AG09309 (cell line): ENCODE measurements around the gene TTC38.

Experiments
- DNase-seq: peaks from one replicate; pipeline ENCODE4 v3.0.0-alpha.2; 2010; ENCODE audit warnings: low read depth
- H3K4me3 ChIP-seq: 2 replicates; pipeline ENCODE4 v1.5.1; 2011; ENCODE audit warnings: mild to moderate bottlenecking, low read depth, low read length, moderate library complexity; ENCODE audit not compliant: control insufficient read depth
- CTCF ChIP-seq: IDR thresholded peaks from 2 replicates; pipeline ENCODE4 v1.5.1; 2011; ENCODE audit warnings: mild to moderate bottlenecking, low read depth, low read length, inconsistent platforms; ENCODE audit not compliant: insufficient read depth, control insufficient read depth; ENCODE audit errors: missing control alignments

Gene TTC38

GRCh38 chr22:46290843-46291785 is 23.3 kb downstream of the TTC38 start:
- TF ChIP-seq CTCF, result no peak
- no peak for DNase-seq

DNA sequence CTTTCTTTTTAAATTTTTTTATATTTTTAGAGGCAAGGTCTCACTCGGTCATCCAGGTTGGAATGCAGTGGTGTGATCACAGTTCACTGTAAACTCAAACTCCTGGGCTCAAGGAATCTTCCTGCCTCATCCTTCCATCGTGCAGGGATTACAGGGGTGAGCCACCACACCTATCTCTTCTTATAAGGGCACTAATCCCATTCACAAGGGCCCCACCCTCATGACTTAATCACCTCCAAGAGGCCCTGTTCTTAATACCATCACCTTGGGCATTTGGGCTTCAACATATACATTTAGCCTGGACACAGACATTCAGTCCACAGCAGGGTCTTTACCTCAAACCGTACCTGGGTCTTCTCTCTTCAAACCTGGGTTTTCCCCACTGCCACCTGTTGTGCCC is 24.4 kb downstream of the TTC38 start:
- no peak for DNase-seq
- no peak for TF ChIP-seq CTCF
- H3K4me3 ChIP-seq, result no peak overlapping the region

More at GRCh38 chr22:46290843-46291785, 23.3 kb downstream of the TTC38 start:
- H3K4me3 ChIP-seq, result no peak overlapping the region

GRCh38 chr22:46292732-46293131 is 24.9 kb downstream of the TTC38 start:
- TF ChIP-seq CTCF, result no peak
- DNase-seq, result no peak
- no peak overlapping the region for H3K4me3 ChIP-seq

DNA sequence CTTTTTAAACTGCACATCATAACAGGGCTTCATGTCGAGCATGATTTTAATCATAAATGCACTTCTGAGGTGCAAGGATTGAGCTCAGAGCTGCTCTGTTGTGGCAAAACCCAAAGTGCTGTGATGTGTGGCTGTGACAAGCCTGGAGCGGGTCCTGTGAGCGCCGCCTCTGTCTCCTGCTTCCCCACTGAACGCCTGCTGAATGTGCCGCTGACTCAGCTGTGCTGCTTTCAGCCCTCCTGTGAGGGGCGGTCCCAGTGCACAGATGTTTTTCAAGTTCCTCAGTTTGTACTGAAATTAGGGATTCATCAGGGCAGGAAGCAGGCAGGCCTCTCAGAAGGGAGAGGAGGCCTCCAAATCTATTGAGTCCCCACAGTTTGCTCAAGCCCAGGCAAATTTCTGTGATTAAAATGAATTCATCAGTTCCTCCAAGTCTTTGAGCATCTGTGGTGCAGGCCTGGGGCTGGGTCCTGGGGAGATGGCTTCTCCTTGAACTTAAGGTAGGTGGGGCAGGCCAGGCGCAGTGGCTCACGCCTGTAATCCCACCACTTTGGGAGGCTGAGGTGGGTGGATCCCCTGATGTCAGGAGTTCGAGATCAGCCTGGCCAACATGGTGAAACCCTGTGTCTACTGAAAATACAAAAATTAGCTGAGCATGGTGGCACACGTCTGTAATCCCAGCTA is 25.9 kb downstream of the TTC38 start:
- no peak for TF ChIP-seq CTCF
- DNase-seq, result peak; percentile 14
- H3K4me3 ChIP-seq, result no peak overlapping the region

GRCh38 chr22:46294784-46295183 is 27.0 kb downstream of the TTC38 start:
- no peak for TF ChIP-seq CTCF
- H3K4me3 ChIP-seq, result no peak overlapping the region

DNA sequence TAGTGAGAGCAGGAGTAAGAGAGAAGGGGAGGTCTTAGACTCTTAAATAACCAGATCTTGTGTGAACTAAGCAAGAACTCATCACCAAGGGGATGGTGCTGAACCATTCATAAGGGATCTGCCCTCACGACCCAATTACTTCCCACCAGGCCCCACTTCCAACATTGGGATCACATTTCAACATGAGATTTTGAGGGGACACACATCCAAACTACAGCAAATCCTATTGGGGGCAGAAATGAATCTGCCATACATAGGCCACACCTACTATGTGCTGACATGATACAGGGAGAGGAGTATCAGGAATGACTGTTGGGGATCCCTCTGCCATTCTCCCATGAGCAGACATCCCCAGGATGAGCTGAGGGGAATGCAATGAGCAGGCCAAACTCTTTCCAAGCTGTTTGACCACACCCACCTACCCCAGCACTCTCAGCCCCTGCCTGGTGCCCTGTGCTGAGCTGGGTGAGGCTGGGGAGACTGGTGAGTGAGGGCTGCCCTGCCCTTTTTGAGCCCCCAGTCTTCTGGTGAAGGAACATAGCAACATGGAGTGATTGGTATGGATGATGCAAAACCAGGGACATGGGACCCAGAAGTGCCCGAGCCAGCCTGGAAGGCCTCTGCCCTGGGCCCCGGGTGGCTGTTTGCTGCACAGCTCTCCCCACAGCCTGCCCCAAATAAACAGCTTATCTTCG is 27.6 kb downstream of the TTC38 start:
- H3K4me3 ChIP-seq, result no peak overlapping the region
- no peak for DNase-seq
- no peak for TF ChIP-seq CTCF

More at GRCh38 chr22:46294784-46295183, 27.0 kb downstream of the TTC38 start:
- no peak for DNase-seq
